Esophagus squamous epithelium (tissue), 5 donors: ENCODE data around the gene CCNY. TPM values are rescaled to one million over a fixed set of nuclear protein-coding genes. Genes with fewer than 3 reads are reported as not detected.
A peak's percentile ranks its signal among the peaks of the same experiment; 100 is the strongest.

ENCODE experiments used
- DNase-seq: peaks from one replicate; lab custom pipeline; 2025; lab: John Stamatoyannopoulos, UW
- H3K27ac ChIP-seq, 4 donors: fragments of 200-600 bp; sonication (generic); one replicate each; pipeline ENCODE4 v1.5.1; 2016 to 2019; ENCODE audit warnings: mild to moderate bottlenecking in 1 of 4
- H3K27me3 ChIP-seq, 4 donors: fragments of 200-600 bp; sonication (generic); 1 replicate in 3 of 4; 2 replicates in 1 of 4; pipeline versions ENCODE4 v1.5.1 to v1.6.0; 2017 to 2021; ENCODE audit warnings: antibody characterized with exemption in 1 of 4
- H3K36me3 ChIP-seq, 3 donors: fragments of 200-600 bp; sonication (generic); one replicate each; pipeline ENCODE4 v1.5.1; 2016 to 2019
- H3K4me1 ChIP-seq, 3 donors: fragments of 200-600 bp; sonication (generic); one replicate each; pipeline ENCODE4 v1.5.1; 2017 to 2019
- H3K4me3 ChIP-seq, 4 donors: fragments of 200-600 bp; sonication (generic); 1 replicate in 3 of 4; 2 replicates in 1 of 4; pipeline ENCODE4 v1.5.1; 2016 to 2019; ENCODE audit warnings: mild to moderate bottlenecking in 2 of 4, moderate library complexity in 1 of 4
- H3K9me3 ChIP-seq, 3 donors: fragments of 200-600 bp; sonication (generic); one replicate each; pipeline ENCODE4 v1.5.1; 2016 to 2019
- CTCF ChIP-seq, 6 experiments: fragments of 450-650 bp in 4 of 6; fragments of 200-600 bp in 2 of 6; sonication (generic) in 2 of 6; IDR thresholded peaks; one replicate each; pipeline ENCODE4 v1.5.1; 2016 to 2019; ENCODE audit warnings: antibody characterized with exemption in 6 of 6, mild to moderate bottlenecking in 4 of 6, moderate library complexity in 4 of 6
- POLR2A ChIP-seq, 4 donors: fragments of 450-650 bp; IDR thresholded peaks; one replicate each; pipeline ENCODE4 v1.6.1; 2017; ENCODE audit warnings: antibody characterized with exemption in 4 of 4, mild to moderate bottlenecking in 4 of 4, moderate library complexity in 3 of 4
- WGBS, 2 donors: methylation state at CpG; one replicate each; pipeline ENCODE4 v1.1.5; 2018; 5-methylcytosine and 5-hydroxymethylcytosine counted together
- intact Hi-C: fragments of 100-400 bp; cut with DNase I; formaldehyde crosslinking; loops from one replicate; pipeline ENCODE4 v1.15.0; 2022
- total RNA-seq, 4 donors: library from RNA; depleted of rRNA; stranded (reverse); fragments of >200 nt; gene quantifications; one replicate each; pipeline ENCODE4 v1.1.0, GENCODE V29; 2016
- donor health status: DM: yes; HTN: yes; CAD: no.

The CCNY gene
- total RNA-seq, 4 donors from 2014 or later: 24.1 to 41.5 (median 30.4) TPM

GRCh38 chr10:35598379-35598778, 262.1 kb downstream of the CCNY start:
- Histone ChIP-seq H3K27ac (no peak overlapping the region), H3K36me3 (no peaks in the 10 kb centered on the region), H3K9me3 (no peaks in the 10 kb centered on the region), H3K4me3 (no peak overlapping the region), H3K27me3 (peaks cover 0 to 88% (median 0%) of the 10 kb centered on the region in 4 donors), H3K4me1 (no peaks in the 10 kb centered on the region)
- 28 to 38% methylated on average over 6 of the region's 6 CpGs for WGBS, 2 donors
- no peak for DNase-seq
- intact Hi-C loops: no loop called here
- no peak for TF ChIP-seq POLR2A (IDR thresholded peaks at IDR 0.05)
- TF ChIP-seq CTCF (IDR thresholded peaks at IDR 0.05): peak in 2 of 6 experiments; percentile 11 to 17

- WGBS, 2 donors: 47 to 70% methylated on average over 2 of the region's 2 CpGs
- H3K27me3 ChIP-seq: peaks cover 0 to 87% (median 0%) of the 10 kb centered on the region in 4 donors
- H3K27ac ChIP-seq: no peak overlapping the region
- H3K9me3 ChIP-seq: no peaks in the 10 kb centered on the region
- no peak for DNase-seq
- no peak for TF ChIP-seq CTCF (IDR thresholded peaks at IDR 0.05)
- no peak for TF ChIP-seq POLR2A (IDR thresholded peaks at IDR 0.05)
- no peak overlapping the region for H3K4me3 ChIP-seq
- intact Hi-C loops: no loop called here
- no peaks in the 10 kb centered on the region for H3K36me3 ChIP-seq
- no peaks in the 10 kb centered on the region for H3K4me1 ChIP-seq
These were observed 263.9 kb downstream of the CCNY start for GRCh38 chr10:35600193-35600592.

GRCh38 chr10:35605191-35605590, 268.9 kb downstream of the CCNY start, which contains the start of gene GJD4:
Gene GJD4 (plus strand): TSS chr10:35605341. CDS start chr10:35605568, 227 bp downstream.
- peaks cover 5 to 92% (median 9%) of the 10 kb centered on the region in 4 donors for H3K27me3 ChIP-seq

GRCh38 chr10:35606430-35606829, 270.1 kb downstream of the CCNY start:
- Histone ChIP-seq H3K27ac (no peak overlapping the region), H3K4me3 (no peak overlapping the region), H3K27me3 (peaks cover 5 to 93% (median 9%) of the 10 kb centered on the region in 4 donors), H3K36me3 (no peaks in the 10 kb centered on the region), H3K9me3 (no peaks in the 10 kb centered on the region), H3K4me1 (peaks cover 0 to 13% (median 5%) of the 10 kb centered on the region in 3 donors)
- WGBS, 2 donors: 30 to 44% methylated on average over 6 of the region's 6 CpGs
- DNase-seq: no peak
- TF ChIP-seq CTCF (IDR thresholded peaks at IDR 0.05) (no peak), POLR2A (IDR thresholded peaks at IDR 0.05) (no peak)
- intact Hi-C loops: no loop called here

More at GRCh38 chr10:35605191-35605590, 268.9 kb downstream of the CCNY start, which contains the start of gene GJD4:
- no peaks in the 10 kb centered on the region for H3K36me3 ChIP-seq
- H3K4me1 ChIP-seq: peaks cover 0 to 13% (median 5%) of the 10 kb centered on the region in 3 donors
- H3K27ac ChIP-seq: no peak within 1 kb of the TSS
- H3K4me3 ChIP-seq: no peak within 1 kb of the TSS
- WGBS, 2 donors: 47 to 64% methylated on average over 5 of the region's 8 CpGs
- intact Hi-C loops: no loop called here
- no peaks in the 10 kb centered on the region for H3K9me3 ChIP-seq
- no peak for DNase-seq
- no peak for TF ChIP-seq CTCF (IDR thresholded peaks at IDR 0.05)
- TF ChIP-seq POLR2A (IDR thresholded peaks at IDR 0.05): no peak

GRCh38 chr10:35607475-35608327, 271.4 kb downstream of the CCNY start:
- H3K4me3 ChIP-seq: peak overlapping the region; percentile 26 to 61 (median 37)
- WGBS, 2 donors: 24 to 28% methylated on average over 6 of the region's 78 CpGs
- H3K4me1 ChIP-seq: peaks cover 0 to 13% (median 5%) of the 10 kb centered on the region in 3 donors
- H3K27me3 ChIP-seq: peaks cover 5 to 97% (median 9%) of the 10 kb centered on the region in 4 donors
- no peak for DNase-seq
- no peaks in the 10 kb centered on the region for H3K36me3 ChIP-seq
- no peak overlapping the region for H3K27ac ChIP-seq
- no peaks in the 10 kb centered on the region for H3K9me3 ChIP-seq
- TF ChIP-seq POLR2A (IDR thresholded peaks at IDR 0.05) (no peak), CTCF (IDR thresholded peaks at IDR 0.05) (no peak)
- intact Hi-C loops: no loop called here
